GM21381 (cell line): ENCODE measurements around the gene SERPINB8.

Experiments
- ATAC-seq: cut with Tn5 transposase; IDR thresholded peaks from one replicate; pipeline ENCODE4 v1.9.1; 2021; ENCODE audit warnings: mild to moderate bottlenecking, moderate library complexity; ENCODE audit not compliant: unreplicated experiment

The SERPINB8 gene

GRCh38 chr18:64002581-64002980, 32.7 kb downstream of the SERPINB8 start:
- ATAC-seq, result no peak

- no peak for ATAC-seq
These were observed 39.4 kb downstream of the SERPINB8 start for GRCh38 chr18:64009305-64009704.

GRCh38 chr18:64011513-64011912, 41.6 kb downstream of the SERPINB8 start:
- ATAC-seq, result no peak

- no peak for ATAC-seq
These were observed 48.0 kb downstream of the SERPINB8 start for GRCh38 chr18:64017870-64018269.

- ATAC-seq, result no peak
These were observed 50.3 kb downstream of the SERPINB8 start for GRCh38 chr18:64019922-64020756.

- ATAC-seq, result no peak
These were observed 56.5 kb downstream of the SERPINB8 start for GRCh38 chr18:64026350-64026749.

- ATAC-seq, result peak; percentile 64
These were observed 58.2 kb downstream of the SERPINB8 start for GRCh38 chr18:64027931-64028695.

- ATAC-seq, result no peak
These were observed 59.2 kb downstream of the SERPINB8 start for GRCh38 chr18:64029096-64029495.

GRCh38 chr18:64031411-64031810, 61.5 kb downstream of the SERPINB8 start:
- ATAC-seq, result no peak

- ATAC-seq, result no peak
These were observed 62.4 kb downstream of the SERPINB8 start for GRCh38 chr18:64032312-64032711.

- ATAC-seq, result peak; percentile 67
These were observed 68.0 kb downstream of the SERPINB8 start for GRCh38 chr18:64037812-64038414.
